Suppressor macrophage treated with lipopolysaccharide for 1 hour (primary cell): ENCODE data around the gene LPAR2.
"Not testable (repeated sequence)": the region's sequence is repeated elsewhere in the genome, so short reads cannot be mapped to it uniquely, and the experiment has no call there.

ENCODE experiments used
- DNase-seq, 3 donors: peaks; one replicate each; pipeline ENCODE4 v3.0.0-alpha.2; 2020 to 2022

Gene LPAR2

DNA sequence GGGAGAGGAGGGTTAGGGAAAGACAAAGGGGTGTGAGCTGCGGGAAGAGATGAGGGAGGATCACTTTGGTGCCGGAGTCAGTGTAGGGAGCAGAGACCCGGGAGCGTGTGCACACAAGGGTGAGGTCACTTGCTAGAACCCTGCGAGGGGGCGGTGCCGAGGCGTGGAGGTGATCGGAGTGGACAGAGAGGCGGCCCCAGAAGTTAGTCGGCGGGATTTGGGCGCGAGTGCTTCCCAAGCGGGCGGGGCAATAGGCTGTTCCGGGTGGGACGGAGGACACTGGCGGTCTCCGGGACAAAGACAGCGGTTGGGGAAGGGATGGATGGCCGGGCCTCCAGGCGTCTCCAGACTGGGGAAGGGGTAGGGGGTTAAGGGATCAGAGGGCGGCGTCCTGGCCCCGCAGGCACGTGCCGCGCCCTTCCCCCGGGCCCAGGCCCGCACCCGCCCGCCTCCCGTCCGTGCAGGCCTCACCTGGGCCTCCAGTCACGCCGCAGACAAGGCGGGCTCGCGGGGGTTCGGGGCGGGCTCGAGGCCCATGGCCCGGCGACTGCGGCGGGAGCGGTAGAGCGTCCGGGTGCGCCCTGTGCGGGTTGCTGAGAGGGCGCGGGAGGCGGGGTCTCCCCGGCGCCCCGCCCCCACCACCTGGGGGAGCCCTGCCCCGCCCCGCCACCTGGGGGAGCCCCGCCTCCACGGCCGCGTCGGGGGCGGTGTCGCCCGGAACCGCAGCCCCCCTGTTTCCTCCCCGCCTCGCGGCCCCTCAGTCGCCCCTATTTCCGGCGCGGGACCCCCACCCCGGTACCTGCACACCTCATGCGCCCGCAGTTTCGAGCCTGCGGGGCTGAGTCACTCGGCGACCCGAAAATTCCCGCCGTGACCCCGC, at the start of gene LPAR2:
LPAR2 (minus strand) TSS at position 600 of the 880 bp plus-strand sequence. CDS start 945 bp downstream, outside the sequence.
- peak; percentile 27 to 52 (median 44) for DNase-seq

DNA sequence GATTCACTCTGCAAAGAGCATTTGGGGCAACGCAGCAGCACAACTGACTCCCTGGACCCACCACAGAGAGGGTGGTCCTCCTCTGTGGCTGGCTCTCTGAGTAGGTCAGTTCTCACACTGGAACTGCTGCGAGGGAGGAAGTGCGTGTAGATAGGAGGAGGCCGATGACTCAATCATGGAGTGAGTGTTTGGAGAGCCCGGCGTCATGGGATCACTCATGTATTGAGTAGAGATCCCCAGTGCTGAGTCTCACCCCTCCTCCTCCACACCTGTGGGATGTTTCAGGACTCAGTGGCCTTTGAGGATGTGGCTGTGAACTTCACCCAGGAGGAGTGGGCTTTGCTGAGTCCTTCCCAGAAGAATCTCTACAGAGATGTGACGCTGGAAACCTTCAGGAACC, 49.6 kb upstream of the LPAR2 start:
- DNase-seq, result no peak

DNA sequence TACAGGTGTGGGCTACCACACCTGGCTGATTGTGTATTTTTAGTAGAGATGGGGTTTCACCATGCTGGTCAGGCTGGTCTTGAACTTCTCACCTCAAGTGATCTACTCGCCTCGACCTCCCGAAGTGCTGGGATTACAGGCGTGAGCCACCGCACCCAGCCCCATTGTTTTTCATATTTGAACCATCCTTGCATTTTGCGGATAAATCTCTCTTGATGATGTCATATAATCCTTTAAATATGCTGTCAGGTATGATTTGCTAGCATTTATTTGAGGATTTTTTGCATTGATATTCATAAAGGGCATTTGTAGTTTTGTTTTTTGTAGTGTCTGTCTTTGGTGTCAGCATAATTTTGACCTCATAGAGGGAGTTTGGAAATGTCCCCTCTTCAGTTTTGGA, 46.3 kb upstream of the LPAR2 start:
- no peak for DNase-seq

DNA sequence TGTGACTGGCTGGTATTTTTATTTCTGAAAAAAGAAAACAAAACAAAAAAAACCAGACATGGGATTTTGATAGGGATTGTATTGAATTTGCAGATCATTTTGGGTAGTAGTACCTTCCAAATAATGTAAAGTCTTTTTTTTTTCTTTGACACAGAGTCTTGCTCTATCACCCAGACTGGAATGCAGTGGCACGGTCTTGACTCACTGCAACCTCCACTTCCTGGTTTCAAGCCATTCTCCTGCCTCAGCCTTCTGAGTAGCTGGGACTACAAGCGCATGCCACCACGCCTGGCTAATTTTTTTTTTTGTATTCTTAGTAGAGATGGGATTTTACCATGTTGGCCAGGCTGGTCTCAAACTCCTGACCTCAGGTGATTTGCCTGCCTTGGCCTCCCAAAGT, 44.8 kb upstream of the LPAR2 start:
- DNase-seq, result no peak

DNA sequence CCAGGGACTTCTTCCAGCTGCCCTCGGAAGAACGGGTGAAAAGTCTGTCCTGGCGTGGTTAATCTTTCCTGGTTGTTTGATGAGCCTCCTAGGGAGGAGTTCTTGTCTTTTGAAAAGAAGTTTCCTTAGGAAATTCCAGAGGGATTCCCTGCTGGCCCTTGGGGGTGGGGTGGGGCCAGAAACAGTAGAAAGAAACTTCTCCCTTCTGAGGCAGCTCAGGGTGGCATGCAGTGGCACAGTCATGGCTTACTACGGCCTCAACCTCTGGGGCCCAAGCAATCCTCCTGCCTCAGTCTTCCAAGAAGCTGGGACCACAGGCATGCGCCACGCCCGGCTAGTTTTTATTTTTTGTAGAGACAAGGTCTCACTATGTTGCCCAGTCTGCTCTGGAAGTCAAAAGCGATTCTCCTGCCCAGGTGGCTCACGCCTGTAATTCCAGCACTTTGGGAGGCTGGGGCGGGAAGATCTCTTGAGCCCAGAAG, 42.1 kb upstream of the LPAR2 start:
- DNase-seq, result peak; percentile 38 to 56 (median 53)

DNA sequence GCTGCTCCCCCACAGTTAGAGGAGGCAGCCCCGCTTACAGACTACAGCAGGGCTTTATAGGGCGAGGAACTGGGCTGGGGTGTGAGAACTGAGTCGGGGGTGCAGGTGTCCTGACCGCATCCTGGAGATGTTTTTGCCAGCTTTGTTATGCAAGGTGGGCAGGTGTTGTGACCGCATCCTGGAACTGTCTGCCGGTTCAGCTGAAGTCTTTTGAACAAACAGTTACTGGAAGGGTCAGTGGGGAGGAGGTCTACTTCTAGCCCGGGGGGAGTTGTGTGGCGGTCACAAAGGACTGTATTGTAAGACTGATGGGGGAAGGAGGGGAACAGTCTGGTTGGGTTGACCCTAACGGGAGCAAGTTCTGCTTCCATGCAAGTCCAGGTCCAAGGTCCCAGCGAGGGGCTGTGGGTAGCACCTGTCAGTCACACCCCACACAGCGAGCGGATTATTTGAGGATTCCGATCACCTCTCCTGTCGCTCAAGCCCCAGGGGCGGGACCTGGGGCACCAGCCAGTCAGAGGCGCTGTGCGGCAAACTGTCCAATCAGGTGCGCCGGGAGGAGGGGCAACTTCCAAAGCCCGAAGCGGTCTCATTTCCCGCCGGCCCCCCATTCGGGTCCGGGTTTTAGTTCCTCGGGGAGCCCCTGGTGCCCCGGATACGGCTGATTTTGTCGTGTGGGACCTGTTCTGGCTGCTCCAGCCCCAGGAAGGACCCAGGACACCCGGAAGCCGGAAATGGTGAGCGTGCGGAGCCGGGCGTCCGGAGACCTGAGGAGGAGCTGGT, 40.4 kb upstream of the LPAR2 start, which contains the start of gene ZNF101:
ZNF101 (plus strand) TSS at position 610 of the 783 bp plus-strand sequence; CDS start at position 735, 125 bp downstream.
- peak; percentile 95 to 97 (median 96) for DNase-seq

DNA sequence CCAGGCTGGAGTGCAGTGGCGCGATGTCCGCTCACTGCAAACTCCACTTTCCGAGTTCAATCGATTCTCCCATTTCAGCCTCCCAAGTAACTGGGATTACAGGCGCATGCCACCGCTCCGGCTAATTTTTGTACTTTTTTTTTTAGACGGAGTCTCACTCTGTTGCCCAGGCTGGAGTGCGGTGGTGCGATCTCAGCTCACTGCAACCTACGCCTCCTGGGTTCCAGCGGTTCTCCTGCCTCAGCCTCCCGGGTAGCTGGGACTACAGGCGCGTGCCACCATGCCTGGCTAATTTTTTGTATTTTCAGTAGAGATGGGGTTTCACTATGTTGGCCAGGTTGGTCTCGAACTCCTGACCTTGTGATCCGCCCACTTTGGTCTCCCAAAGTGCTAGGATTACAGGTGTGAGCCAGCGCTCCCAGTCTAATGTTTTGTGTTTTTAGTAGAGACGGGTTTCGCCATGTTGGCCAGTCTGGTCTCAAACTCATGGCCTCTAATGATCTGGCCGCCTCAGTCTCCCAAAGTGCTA, 37.5 kb upstream of the LPAR2 start:
- not testable (repeated sequence) for DNase-seq

DNA sequence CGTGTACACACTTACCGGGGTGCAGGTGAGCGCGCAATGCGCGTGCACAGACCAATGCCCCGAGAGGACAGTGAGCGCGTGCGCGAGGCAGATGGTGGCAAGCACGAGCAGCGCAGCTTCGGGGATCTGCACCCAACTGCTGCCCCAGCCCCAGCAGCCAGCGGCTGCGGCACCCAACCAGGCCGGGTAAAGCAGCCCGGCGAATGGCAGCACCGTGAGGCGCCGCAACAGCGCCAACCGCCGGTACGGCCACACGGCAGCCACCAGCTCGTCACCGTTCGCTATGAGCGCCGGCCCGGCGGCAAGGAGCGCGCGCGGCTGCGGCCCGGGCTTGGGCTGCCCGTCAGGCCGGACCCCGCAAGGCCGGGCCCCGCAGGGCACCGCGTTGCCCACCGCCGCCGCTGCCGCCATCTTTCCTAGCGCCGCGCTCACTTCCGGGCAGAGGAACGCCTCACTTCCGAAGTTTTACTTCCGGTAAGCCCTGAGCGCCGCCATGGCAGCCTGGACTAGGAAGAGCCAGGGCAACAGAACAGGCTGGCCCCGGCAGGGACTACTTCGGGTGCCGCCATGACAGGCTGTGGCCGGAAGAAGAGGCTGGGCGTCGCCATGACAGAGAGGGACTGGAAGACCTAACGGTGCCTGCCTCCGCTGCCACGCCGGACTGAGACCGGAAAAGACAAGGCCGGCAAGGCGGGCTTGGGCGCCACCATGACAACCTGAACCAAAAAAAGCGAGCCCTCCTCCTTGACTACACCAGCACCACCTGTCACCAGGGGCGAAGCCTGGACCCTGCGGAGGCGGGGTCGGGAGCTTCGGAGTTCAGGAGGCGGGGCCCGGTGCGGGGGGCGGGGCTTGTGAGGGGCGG, 35.5 kb upstream of the LPAR2 start, which contains the start of gene ATP13A1:
ATP13A1 (minus strand) TSS at position 421 of the 865 bp plus-strand sequence; CDS start at position 411, 10 bp downstream.
- peak; percentile 97 to 98 (median 98) for DNase-seq

DNA sequence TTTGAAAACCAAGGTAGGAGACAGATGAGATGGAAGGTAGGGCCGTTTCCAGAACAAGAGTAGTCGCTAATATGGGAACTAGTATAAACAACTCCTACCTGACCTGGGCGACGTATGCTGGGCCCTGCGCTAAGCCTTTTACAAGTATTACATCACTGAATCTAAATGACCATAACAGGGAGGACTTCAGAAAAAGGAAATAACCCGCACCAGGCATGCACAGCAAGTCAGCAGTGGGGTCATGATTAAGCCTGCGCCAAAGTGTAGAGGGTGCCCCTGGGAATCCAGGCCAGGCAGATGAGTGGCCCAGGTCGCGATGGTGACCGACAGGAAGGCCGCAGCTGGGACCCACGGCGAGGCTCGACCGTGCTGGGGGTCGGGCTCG, 34.8 kb upstream of the LPAR2 start:
- peak; percentile 42 to 61 (median 44) for DNase-seq

DNA sequence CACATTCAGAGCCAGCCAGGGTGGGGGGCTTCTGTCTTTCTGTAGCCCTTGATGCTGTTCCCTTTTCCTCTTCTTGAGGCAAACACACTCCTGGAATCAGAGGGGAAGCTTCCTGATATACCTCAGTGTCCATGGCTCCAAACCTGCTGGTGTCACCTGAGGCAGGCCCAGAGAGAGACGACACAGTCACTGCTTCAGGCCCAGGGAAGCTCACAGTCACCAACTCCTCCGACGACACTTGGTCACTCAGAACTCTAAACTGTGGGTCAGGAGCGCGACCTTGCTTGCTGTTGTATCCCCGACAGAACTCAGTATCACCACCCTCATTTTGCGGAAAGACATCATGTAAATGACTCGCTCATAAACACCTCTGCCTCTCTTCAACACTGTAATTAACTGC, 34.3 kb upstream of the LPAR2 start:
- no peak for DNase-seq

DNA sequence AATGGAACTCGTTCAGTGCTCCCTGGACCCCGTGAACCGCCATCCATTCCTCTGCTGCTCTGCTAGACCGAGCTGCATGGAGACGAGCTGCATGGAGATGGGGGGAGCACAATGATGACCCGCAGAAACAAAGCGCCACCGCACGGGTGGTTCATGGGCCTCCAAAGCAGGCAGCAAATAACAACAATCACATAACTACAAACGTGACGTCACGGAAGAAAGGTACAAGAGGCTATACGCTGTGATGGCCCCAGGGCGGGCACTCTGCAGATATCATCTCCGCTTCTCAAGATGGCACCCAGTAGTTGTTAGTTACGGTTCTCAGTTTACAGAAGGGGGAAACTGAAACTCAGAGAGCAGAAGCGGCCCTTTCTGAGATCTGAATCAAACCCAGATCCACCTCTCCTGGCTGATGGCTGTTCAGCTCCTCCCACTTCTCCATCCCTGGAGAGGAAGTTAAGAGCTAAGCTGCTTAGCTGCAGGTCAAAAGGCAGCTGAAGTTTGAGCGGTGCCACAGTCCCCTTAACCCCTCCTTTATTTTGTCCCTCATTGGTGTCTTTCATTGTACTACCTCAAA, 33.7 kb upstream of the LPAR2 start:
- DNase-seq, result peak; percentile 72 to 85 (median 74)

DNA sequence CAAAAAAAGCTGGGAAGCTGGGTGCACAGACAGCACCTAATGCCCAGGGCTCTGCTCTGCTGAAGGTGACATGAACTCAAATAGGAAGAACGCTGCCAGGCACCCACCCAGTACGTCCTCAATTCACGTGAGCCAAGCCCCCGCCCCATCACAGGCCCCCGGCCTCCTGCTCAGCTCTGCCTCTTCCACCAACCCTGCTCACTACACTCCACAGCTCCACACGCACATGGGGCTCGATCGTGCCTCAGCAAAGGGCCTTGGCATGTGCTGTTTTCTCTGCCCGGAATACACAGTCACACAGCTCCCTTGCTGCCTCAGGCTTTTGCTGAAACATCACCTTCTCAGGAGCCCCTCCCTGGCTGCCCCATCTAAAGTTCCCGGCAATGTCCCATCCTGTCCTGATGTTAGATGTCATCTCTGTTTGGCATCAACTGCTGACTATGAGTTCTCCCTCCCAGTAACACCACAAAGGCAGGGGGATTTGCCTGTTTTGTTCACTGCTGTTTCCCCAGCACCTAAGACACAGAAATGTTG, 33.2 kb upstream of the LPAR2 start:
- no peak for DNase-seq

DNA sequence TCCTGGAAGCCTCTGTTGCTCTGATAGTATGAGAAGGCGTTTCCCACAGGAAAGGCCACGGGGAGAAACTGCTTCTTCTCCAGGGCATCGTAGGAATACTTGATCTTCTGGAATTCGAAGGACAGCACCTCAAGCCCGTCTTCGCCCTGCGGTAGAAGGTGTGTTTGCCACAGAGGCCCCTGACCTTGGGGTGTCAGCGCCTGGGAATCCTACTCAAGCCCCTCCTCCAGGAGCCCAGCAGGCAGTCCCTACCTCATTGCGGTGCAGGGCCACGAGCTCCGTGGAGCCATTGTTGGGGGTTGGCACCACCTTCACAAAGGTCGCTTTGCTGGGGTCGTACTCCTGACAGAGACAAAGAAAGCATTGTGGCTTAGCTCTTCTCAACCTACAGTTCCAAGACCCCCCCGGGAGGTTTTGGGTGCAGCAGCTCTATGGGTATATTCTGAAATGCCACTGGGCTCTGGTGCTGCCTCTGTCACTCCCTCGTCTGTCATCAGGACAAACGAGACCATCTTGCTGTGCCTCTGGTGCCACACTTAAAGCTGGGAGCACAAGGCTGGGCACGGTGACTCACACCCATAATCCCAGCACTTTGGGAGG, 31.7 kb upstream of the LPAR2 start:
- no peak for DNase-seq

DNA sequence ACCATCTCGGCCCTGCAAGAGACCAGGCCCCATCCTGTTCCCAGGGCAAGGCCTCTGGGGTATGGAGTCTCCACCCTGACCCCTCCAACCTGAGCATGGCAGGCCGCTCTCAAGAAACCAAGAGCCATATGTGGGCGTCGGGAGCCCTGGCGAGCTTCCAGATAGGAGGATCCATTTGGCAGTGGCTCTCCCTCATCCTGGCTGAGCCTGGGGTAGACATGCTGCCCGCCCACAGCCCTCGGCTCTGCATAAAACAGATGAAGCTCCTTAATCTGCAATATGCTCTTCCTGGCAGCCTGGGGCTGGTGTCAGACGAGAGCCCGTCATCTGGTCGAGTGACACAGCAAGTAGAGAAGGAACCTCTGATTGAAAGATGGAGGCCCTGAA, 29.4 kb upstream of the LPAR2 start:
- DNase-seq, result no peak

DNA sequence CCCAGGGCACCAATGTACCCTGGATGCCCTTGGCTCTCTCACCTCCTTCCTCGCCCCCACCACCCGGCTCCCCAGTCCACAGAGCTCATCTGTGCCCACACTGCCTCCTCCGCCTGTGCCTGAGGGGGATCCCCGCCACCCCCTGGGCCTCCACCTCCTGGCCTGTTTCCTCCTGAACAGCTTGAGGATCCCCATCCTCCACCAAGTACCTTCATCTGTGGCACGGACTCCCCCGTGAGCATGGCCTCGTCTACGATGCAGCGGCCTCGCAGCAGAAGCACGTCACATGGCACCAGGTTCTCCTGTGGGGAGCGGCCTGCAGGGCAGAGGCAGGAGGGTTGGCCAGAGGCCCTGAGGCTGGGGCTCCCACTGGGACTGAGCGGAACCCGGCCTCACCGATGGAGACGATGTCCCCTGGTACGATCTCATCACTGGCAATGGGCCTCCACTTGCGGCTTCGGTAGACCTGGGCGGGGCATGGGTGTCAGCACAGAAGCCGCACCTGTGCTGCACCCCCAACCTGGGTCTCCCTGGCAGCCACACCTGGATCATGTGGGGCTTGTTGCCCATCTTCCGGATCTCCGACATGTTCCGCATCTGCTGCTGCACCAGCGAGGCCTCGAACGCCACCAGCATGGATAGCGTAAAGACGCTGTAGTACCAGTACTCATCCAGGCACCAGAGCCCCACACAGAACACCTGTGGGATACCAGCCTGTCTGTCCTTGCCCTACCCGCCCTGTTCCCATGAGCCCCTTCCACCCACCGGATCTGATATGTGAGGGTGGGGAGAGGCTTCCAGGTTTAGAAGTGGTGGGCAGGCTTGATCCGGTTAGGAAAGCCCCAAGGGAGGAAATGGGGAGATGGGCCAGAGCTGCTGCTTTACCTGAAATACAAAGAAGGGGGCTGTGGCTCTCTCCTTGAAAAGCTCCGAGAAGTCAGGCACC, 28.7 kb upstream of the LPAR2 start:
- DNase-seq, result no peak

DNA sequence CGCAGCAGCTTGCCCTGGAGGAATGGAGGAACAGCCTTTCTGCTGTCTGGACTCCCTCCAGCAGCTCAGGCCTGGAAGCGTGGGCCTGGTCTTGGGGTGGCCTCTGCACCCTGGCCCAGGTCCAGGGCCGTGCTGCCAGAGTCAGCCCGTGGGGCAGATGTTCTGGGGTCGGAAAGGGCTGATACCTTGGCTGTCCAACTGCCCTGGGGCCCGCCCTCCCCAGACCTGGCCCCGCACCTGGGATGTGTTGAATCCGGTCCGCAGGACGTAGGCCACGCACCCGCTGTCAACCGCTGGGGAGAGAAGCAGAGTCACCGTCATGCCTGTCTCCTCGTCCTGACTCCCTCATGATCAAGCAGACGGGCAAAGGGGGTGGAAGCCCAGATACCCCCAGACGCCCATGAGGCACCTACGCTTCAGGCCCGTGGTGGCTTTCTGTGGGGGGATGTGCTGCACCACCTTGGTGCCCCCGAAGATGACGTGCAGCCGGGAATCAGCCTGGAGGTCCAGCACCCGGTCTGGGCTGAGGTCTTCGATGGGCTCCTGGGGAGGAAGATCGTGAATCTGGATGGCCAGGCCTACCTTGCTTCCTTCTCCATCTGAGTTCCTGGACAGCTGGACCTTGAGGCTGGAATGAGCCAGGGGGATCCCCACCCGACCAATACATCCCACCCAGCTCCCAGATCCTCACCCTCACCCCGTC, 27.8 kb upstream of the LPAR2 start:
- no peak for DNase-seq

DNA sequence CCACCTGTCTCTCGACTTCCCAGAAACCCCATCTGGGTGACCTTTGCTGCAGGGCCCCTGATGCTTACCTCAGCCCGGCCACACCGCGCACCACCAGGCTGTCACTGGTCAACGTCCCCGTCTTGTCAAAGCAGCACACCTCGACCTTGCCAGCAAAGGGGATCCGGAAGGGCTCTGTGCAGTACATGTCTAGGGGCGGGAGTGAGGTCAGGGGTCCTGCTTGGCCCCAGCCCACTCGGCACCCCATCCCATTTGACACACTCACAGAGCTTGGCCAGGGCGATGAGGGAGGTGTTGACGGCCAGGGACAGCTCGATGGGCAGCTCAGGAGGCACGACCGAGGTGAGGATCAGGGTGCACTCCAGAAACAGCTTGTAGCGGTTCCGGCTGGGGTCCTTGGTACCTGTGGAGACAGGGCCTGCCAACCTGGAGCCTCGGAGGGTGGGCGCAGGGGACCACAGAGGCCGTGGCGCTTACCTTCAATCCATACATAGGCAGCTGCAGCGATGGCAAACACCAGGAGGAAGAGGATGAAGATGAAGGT, 27.1 kb upstream of the LPAR2 start:
- DNase-seq, result no peak

DNA sequence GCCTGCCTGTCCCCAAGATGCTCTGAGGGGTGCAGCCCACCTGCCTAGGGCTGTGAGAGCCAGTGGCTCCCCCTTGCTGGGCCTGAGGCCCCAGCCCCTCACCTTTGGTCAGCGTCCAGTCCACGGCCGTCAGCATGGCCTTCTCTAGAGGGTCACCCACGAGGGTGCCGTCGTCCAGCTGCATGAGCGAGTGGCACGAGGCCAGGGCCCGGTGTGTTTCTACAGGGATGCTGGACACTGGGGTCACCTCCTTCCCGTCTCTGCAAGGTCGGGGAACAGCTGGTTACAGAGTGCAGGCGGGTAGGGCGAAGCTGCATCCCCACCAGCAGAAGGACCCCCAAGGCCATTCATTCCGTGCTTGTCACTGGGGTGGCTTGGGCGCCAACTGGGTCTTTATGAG, 26.4 kb upstream of the LPAR2 start:
- DNase-seq, result no peak

DNA sequence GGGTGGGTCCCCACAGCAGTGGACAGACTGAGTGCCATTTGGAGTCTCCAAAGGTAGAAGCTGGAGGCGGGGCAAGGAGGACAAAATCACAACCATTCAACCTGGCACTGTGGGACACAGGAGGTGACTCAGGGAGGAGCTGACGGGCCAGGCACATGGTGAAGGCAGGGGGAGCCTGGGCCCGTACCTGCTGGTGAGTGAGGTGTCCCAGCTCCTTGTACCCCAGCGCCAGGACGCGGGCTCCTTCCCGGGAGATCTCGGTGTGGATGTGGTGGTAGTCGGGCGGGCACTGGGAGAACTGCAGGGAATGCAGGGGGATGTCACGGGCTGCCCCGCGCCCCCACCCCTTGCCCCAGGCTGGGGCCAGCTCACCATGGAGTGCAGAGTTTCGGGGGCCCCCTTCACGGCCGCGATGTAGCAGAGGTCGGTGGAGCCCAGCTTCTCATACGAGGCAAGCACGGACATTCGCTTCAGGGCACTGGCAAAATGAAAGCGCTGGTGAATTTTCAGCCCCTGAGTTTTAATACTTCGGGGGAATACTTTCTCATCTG, 25.7 kb upstream of the LPAR2 start:
- no peak for DNase-seq
